Ovary (tissue), 10 donors: ENCODE results near the gene GJB3. TPM values are rescaled to one million over a fixed set of nuclear protein-coding genes. Genes with fewer than 3 reads are reported as not detected.
"Not testable (repeated sequence)": the region's sequence is repeated elsewhere in the genome, so short reads cannot be mapped to it uniquely, and the experiment has no call there.

Source experiments
- DNase-seq, 5 donors: peaks; one replicate each; pipeline ENCODE4 v3.0.0-alpha.2; 2019 to 2020
- H3K27ac ChIP-seq, 2 donors: fragments of 200-600 bp; one replicate each; pipeline versions ENCODE4 v1.5.1 to v1.8.0; 2019 to 2022
- H3K27me3 ChIP-seq: fragments of 200-600 bp; one replicate; pipeline ENCODE4 v1.8.0; 2022
- H3K36me3 ChIP-seq: fragments of 200-600 bp; sonication (generic); one replicate; pipeline ENCODE4 v1.5.1; 2019
- H3K4me1 ChIP-seq: one replicate; pipeline ENCODE4 v1.8.1; 2013; ENCODE audit warnings: mild to moderate bottlenecking, moderate library complexity; ENCODE audit not compliant: insufficient read depth
- H3K4me3 ChIP-seq: fragments of 200-600 bp; sonication (generic); one replicate; pipeline ENCODE4 v1.5.1; 2017
- H3K9me3 ChIP-seq, 2 donors: fragments of 200-600 bp in 1 of 2; sonication (generic) in 1 of 2; one replicate each; pipeline versions ENCODE4 v1.5.1 to v1.8.1; 2013 to 2019; ENCODE audit warnings: mild to moderate bottlenecking in 1 of 2, moderate library complexity in 1 of 2
- CTCF ChIP-seq, 3 donors: fragments of 450-650 bp in 2 of 3; fragments of 200-600 bp in 1 of 3; IDR thresholded peaks; one replicate each; pipeline versions ENCODE4 v1.5.1 to v1.8.0; 2016 to 2022; ENCODE audit warnings: antibody characterized with exemption in 3 of 3, mild to moderate bottlenecking in 1 of 3
- EP300 ChIP-seq: sonication (generic); formaldehyde crosslinking; IDR thresholded peaks from one replicate; pipeline ENCODE4 v1.6.1; 2017; ENCODE audit warnings: antibody characterized with exemption
- POLR2A ChIP-seq: fragments of 450-650 bp; IDR thresholded peaks from one replicate; pipeline ENCODE4 v1.6.1; 2017; ENCODE audit warnings: antibody characterized with exemption, mild to moderate bottlenecking, moderate library complexity
- WGBS, 3 donors: extraction: QIAGEN DNeasy Blood & Tissue Kit in 1 of 3; methylation state at CpG; one replicate each; pipeline versions ENCODE4 v1.1.5 to v1.1.7; 2013 to 2017; 5-methylcytosine and 5-hydroxymethylcytosine counted together
- intact Hi-C, 4 donors: fragments of 100-400 bp; cut with DNase I; formaldehyde crosslinking; loops; one replicate each; pipeline versions ENCODE4 v1.11.0 to v1.15.1; 2022 to 2023
- long read RNA-seq, 3 donors: library from polyadenylated mRNA in 2 of 3; unstranded in 2 of 3; transcript quantifications; one replicate each; pipeline ENCODE4 v2.0.0 and lab custom pipeline, GENCODE V29; 2021 to 2026
- polyA plus RNA-seq, 2 donors: library from polyadenylated mRNA; stranded (reverse); fragments of 200-250 nt in 1 of 2; fragments of 350-450 nt in 1 of 2; fragmentation: Illumina TruSeq in 1 of 2; extraction: RNeasy Lipid Tissue Mini Kit (QIAGEN cat#74804) in 1 of 2; gene quantifications; one replicate each; pipeline ENCODE4 v1.2.3, GENCODE V29; 2013 to 2014
- total RNA-seq, 7 donors: library from RNA; depleted of rRNA in 2 of 7; stranded (reverse); fragments of >200 nt in 2 of 7; fragmentation: NEBNext Ultra II Directional in 3 of 7; extraction: Animal tissue kit (Norgen Biotek cat#: 25700) in 3 of 7; gene quantifications; one replicate each; pipeline versions ENCODE4 v1.1.0 to v1.2.4, GENCODE V29; 2016 to 2023
- donor health status: DM: no; HTN: no; CAD: no; lungs with moderate emphysema.
- donor health status: DM: no; HTN: no; CAD: no.
- donor health status: Bipolar disorder and iron deficiency.
- donor health status: DM: yes; HTN: yes; CAD: no.
- donor health status: DM: no; HTN: no; CAD: no.
- donor health status: DM: yes; HTN: yes; CAD: no.

GJB3 gene
- total RNA-seq = 1 to 10 TPM in 1 of 7 donors, under 1 TPM in 3, not detected in 3; 0.23 to 1.7 (median 0.32) TPM
- polyA plus RNA-seq = not detected
- long read RNA-seq, donor 1 = 0 reads
- long read RNA-seq, donor 2, partial matches to known transcripts = 0 of 35 reads
- long read RNA-seq, donor 2, other reads (novel, unspliced or antisense) = 34 of 35 reads
- long read RNA-seq, donor 3 = 0 reads

GRCh38 chr1:34781071-34781843 lies at the start of gene GJB3:
Gene GJB3 (plus strand): TSS chr1:34781214. CDS start chr1:34784763, 3,549 bp downstream.
- no peak for DNase-seq
- peak within 1 kb of the TSS; percentile 14 for H3K4me3 ChIP-seq
- TF ChIP-seq CTCF (IDR thresholded peaks at IDR 0.05) = no peak
- no peak for TF ChIP-seq POLR2A
- no peaks in the 10 kb centered on the region for H3K9me3 ChIP-seq
- H3K36me3 ChIP-seq = no peaks in the 10 kb centered on the region
- intact Hi-C loops = no loop called here
- peaks cover 4% of the 10 kb centered on the region for H3K4me1 ChIP-seq
- no peak within 1 kb of the TSS for H3K27ac ChIP-seq
- whole genome bisulfite sequencing, 3 donors = 0 to 1% (median 1%) methylated on average over 44 to 62 of the region's 62 CpGs
- no peaks in the 10 kb centered on the region for H3K27me3 ChIP-seq

DNA sequence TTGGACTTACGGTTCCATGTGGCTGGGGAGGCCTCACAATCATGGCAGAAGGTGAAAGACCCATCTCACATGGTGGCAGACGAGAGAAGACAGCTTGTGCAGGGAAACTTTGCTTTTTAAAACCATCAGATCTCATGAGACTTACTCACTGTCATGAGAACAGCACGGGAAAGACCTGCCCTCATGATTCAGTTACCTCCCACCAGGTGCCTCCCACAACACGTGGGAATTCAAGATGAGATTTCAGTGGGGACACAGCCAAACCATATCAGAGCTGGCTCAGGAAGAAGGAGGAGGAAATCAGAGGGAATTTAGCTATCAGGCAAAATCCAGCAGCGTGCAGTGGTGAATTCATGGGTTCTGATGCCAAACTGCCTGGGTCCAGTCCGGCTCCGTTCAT lies 48.2 kb upstream of the GJB3 start:
- DNase-seq, H3K27ac ChIP-seq, H3K4me3 ChIP-seq, H3K27me3 ChIP-seq, H3K36me3 ChIP-seq, intact Hi-C loops, H3K4me1 ChIP-seq, H3K9me3 ChIP-seq: not testable (repeated sequence)
- 18 to 27% (median 25%) methylated on average over 7 of the region's 7 CpGs for WGBS, 3 donors

DNA sequence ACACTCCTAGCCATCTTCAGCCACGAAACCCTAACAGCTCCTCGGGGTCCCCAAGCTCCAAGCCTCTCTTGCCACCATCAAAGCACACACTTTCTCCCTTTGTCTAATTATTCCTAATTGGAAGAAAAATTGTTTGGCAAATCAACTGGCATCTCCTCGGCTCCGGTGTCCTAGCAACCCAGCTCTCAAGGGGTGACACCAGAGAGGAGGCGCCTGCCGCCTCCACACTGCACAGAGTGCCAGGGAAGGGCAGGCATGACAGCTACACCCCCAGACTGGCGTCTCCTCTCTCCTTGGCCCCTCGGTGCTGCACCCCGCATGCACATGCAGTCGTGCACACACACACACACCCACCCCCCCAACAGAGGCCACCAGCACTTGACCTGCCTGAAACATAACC lies 44.3 kb upstream of the GJB3 start:
- 67 to 73% (median 71%) methylated on average over 10 of the region's 10 CpGs for WGBS, 3 donors
- H3K27ac ChIP-seq = no peak overlapping the region
- TF ChIP-seq CTCF (IDR thresholded peaks at IDR 0.05) = no peak
- no peak for TF ChIP-seq POLR2A
- no peak for TF ChIP-seq EP300
- no peaks in the 10 kb centered on the region for H3K36me3 ChIP-seq
- no peak overlapping the region for H3K4me3 ChIP-seq
- H3K4me1 ChIP-seq = no peaks in the 10 kb centered on the region
- DNase-seq = no peak
- H3K27me3 ChIP-seq = no peaks in the 10 kb centered on the region
- no peaks in the 10 kb centered on the region for H3K9me3 ChIP-seq
- intact Hi-C loops = no loop called here

DNA sequence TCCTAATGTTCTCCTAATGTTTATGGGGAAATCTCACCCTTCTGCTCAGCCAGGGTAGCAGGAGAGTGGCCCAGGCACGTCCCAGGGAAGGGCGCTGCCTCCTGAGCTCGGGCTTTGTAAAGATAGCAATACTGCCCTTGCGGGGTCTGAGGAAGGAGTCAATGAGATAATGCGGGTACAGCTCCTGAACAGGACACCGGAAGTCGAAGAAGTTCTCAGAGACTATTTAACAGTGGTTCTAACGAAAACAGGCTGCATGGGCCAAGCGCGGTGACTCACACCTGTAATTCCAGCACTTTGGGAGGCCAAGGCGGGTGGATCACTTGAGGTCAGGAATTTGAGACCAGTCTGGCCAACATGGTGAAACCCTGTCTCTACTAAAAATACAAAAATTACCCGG lies 43.8 kb upstream of the GJB3 start:
- H3K36me3 ChIP-seq, intact Hi-C loops, H3K4me1 ChIP-seq, DNase-seq, H3K27ac ChIP-seq, H3K27me3 ChIP-seq, H3K4me3 ChIP-seq, H3K9me3 ChIP-seq: not testable (repeated sequence)
- 81 to 86% (median 82%) methylated on average over 12 of the region's 12 CpGs for WGBS, 3 donors

GRCh38 chr1:34739613-34740012 lies 41.4 kb upstream of the GJB3 start:
- H3K27me3 ChIP-seq = no peaks in the 10 kb centered on the region
- H3K4me1 ChIP-seq = no peaks in the 10 kb centered on the region
- WGBS, 3 donors = 57 to 64% (median 57%) methylated on average over 3 of the region's 3 CpGs
- H3K4me3 ChIP-seq = no peak overlapping the region
- H3K36me3 ChIP-seq = no peaks in the 10 kb centered on the region
- H3K9me3 ChIP-seq = no peaks in the 10 kb centered on the region
- no peak for DNase-seq
- intact Hi-C loops = loop anchor here in 2 of 4 donors (10.0 kb wide), 1 partner anchor 1105 kb away; no protein-coding TSS in a partner anchor
- TF ChIP-seq POLR2A (no peak), EP300 (no peak), CTCF (IDR thresholded peaks at IDR 0.05) (no peak)
- H3K27ac ChIP-seq = no peak overlapping the region
